ENCODE measurements around the gene MUC5AC. TPM values are rescaled to one million over a fixed set of nuclear protein-coding genes. Genes with fewer than 3 reads are reported as not detected.

MUC5AC gene
- total RNA-seq, 1 donor from 2014 or later: not detected

DNA sequence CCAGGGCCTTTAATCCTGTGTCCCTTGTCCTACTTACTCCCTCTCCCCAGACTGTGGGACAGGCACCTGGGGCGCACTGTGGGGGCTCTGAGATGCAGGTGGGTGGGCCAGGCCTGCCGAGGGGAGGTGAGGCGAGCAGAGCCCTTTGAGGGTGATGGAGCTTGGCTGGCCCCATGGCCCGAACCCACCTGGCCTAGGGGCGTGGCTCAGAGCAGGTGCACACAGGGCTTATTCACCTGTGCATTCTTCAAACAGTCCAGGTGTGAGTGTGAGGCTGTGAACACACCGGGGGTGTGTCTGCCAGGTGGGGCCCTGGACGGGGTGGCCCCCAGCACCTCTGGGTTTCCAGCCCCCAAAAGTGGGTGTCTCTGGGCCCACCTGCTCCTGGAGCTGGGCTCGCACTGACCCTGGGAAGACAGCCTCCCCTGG, 9.0 kb upstream of the MUC5AC start:
- Mint-ChIP-seq H3K36me3 (ENCODE audit: insufficient read depth) (no peaks in the 10 kb centered on the region), H3K27me3 (peaks cover 7% of the 10 kb centered on the region), H3K4me3 (ENCODE audit: low read depth) (no peak overlapping the region), H3K4me1 (ENCODE audit: low read depth) (peaks cover 7% of the 10 kb centered on the region), H3K9me3 (ENCODE audit: low read depth) (peaks cover 4% of the 10 kb centered on the region), H3K27ac (no peak overlapping the region)
- peak; percentile 7 for DNase-seq (ENCODE audit: low spot score, unreplicated experiment)
- TF ChIP-seq, protein P1, sequence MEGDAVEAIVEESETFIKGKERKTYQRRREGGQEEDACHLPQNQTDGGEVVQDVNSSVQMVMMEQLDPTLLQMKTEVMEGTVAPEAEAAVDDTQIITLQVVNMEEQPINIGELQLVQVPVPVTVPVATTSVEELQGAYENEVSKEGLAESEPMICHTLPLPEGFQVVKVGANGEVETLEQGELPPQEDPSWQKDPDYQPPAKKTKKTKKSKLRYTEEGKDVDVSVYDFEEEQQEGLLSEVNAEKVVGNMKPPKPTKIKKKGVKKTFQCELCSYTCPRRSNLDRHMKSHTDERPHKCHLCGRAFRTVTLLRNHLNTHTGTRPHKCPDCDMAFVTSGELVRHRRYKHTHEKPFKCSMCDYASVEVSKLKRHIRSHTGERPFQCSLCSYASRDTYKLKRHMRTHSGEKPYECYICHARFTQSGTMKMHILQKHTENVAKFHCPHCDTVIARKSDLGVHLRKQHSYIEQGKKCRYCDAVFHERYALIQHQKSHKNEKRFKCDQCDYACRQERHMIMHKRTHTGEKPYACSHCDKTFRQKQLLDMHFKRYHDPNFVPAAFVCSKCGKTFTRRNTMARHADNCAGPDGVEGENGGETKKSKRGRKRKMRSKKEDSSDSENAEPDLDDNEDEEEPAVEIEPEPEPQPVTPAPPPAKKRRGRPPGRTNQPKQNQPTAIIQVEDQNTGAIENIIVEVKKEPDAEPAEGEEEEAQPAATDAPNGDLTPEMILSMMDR (IDR thresholded peaks at IDR 0.05; ENCODE audit: unreplicated experiment): no peak

DNA sequence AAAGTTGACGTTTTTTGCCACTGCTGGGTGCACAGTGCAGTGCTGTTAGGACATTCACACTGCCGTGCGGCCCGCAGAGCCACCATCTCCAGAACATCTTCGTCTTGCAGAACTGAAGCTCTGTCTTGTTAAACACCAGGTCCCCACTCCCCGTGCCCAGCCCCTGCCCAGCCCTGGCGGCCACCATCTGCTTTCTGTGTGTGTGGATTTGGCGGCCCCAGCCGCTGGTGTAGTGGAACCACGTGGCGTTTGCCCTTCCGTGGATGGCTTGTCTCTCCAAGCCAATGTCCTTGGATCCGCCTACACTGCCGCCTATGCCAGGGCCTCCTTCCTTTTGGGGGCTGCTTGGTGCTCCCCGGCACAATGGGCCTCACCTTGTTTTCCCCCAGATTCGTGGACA, 8.2 kb upstream of the MUC5AC start:
- no peak for DNase-seq (ENCODE audit: low spot score, unreplicated experiment)
- TF ChIP-seq, protein P1 (IDR thresholded peaks at IDR 0.05; ENCODE audit: unreplicated experiment): no peak
- Mint-ChIP-seq H3K36me3 (ENCODE audit: insufficient read depth) (no peaks in the 10 kb centered on the region), H3K4me3 (ENCODE audit: low read depth) (no peak overlapping the region), H3K27ac (no peak overlapping the region), H3K27me3 (peaks cover 7% of the 10 kb centered on the region), H3K4me1 (ENCODE audit: low read depth) (peaks cover 7% of the 10 kb centered on the region), H3K9me3 (ENCODE audit: low read depth) (no peaks in the 10 kb centered on the region)

DNA sequence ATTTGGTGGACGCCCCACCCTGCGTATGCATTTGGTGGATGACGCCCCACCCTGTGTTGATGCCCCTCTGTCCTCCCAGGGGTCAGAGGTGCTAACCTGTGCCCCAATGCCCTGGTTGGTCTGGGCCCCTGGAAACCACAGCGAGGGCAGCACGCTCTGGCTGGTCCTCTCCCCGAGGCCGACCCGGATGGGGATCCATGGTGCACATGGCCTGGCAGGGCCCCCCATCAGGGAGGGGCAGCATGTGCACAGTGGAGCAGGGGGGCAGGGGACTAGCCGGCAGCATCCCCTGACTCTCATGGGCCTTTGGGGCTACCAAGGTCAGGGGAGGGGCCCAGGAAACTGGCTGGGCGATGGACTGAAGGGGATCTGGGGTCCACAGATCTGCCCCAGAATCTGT, 7.6 kb upstream of the MUC5AC start:
- DNase-seq (ENCODE audit: low spot score, unreplicated experiment): peak; percentile 6
- Mint-ChIP-seq H3K27ac (no peak overlapping the region), H3K4me1 (ENCODE audit: low read depth) (peaks cover 7% of the 10 kb centered on the region), H3K9me3 (ENCODE audit: low read depth) (no peaks in the 10 kb centered on the region), H3K36me3 (ENCODE audit: insufficient read depth) (no peaks in the 10 kb centered on the region), H3K27me3 (peaks cover 7% of the 10 kb centered on the region), H3K4me3 (ENCODE audit: low read depth) (no peak overlapping the region)
- TF ChIP-seq, protein P1 (IDR thresholded peaks at IDR 0.05; ENCODE audit: unreplicated experiment): no peak

DNA sequence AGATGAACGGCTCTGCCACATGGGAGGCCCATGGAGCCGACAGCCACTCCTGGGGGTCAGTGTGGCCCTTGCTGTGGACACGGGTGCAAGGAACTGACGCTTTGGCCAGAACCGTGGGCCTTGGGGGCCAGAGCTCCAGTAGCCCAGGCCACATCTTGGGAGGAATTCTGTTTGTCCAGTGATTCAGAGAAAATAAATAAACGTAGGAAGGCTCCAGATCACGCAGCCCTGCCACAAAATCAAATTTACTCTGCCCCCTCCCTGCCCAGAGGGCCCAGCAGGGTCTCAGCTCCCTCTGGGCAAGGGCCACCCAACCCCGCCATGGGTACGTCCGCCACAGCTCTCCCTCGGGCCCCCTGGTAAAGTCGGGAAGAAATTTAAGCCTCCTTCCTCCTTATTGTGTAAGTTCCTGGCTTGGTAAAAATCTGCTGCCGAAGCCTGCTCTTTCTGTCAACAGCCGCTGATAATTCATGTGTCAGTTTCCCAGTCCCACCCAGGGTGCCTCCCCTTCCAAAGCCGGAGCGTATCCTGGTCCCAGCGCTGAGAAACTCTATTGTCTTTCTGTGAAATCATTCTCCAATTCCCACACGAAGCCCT, 6.9 kb upstream of the MUC5AC start:
- Mint-ChIP-seq H3K4me1 (ENCODE audit: low read depth) (peaks cover 7% of the 10 kb centered on the region), H3K4me3 (ENCODE audit: low read depth) (no peak overlapping the region), H3K27me3 (peaks cover 7% of the 10 kb centered on the region), H3K9me3 (ENCODE audit: low read depth) (no peaks in the 10 kb centered on the region), H3K27ac (peak overlapping the region; percentile 57), H3K36me3 (ENCODE audit: insufficient read depth) (no peaks in the 10 kb centered on the region)
- DNase-seq (ENCODE audit: low spot score, unreplicated experiment): no peak
- TF ChIP-seq, protein P1 (IDR thresholded peaks at IDR 0.05; ENCODE audit: unreplicated experiment): no peak

DNA sequence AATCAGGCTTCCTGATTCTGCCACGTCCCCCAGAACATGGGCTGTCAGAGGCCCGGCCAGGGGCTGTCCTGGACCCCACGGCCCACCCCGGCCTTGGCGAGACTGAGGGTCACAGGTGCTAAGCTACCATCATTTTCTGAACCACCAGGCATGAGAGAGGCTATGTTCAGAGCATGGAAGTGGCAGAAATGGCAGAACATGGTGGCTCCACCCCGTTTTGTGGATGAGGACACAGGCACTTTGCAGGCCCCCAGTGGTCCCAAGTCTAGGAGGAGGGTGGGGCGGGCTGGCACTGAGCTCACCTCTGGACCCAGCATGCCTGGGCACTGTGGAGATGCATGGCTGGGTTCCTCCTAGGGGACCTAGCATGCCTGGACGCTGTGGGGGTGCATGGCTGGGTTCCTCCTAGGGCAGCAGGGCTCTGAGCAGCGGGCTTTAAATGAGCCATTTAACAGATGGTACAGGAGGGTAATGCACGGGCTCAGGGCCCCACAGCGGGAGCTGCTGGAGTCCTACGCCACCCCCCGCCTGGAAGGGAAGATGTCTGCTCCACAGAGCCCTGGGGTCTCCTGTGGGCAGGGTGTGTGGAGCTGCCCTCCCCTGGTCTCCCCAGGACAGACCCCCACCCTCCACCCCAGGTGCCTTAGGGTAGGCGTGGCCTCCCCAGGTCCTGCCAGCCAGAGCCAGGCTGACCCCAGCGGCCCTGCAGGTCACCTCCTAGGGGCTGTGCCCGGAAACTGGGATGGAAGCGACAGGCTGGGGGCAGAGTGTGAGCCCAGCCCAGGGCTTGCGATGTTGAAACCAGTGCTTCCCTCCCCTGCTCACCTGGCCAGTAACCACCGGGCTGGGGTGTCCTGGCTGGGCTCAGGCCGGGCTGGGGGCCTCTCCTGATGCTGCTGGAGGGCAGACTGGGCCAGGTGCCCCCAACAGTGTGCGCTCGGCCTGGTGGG, 6.1 kb upstream of the MUC5AC start:
- Mint-ChIP-seq H3K9me3 (ENCODE audit: low read depth) (no peaks in the 10 kb centered on the region), H3K4me1 (ENCODE audit: low read depth) (peaks cover 7% of the 10 kb centered on the region), H3K36me3 (ENCODE audit: insufficient read depth) (no peaks in the 10 kb centered on the region), H3K27me3 (peaks cover 4% of the 10 kb centered on the region), H3K27ac (peak overlapping the region; percentile 57), H3K4me3 (ENCODE audit: low read depth) (no peak overlapping the region)
- peak; percentile 9 for DNase-seq (ENCODE audit: low spot score, unreplicated experiment)
- TF ChIP-seq, protein P1 (IDR thresholded peaks at IDR 0.05; ENCODE audit: unreplicated experiment): no peak

Measured in progenitor cell of endocrine pancreas (in vitro differentiated cells).